NCI-H1694 treated with DMSO at 0.1 percent for 48 hours (cell line): ENCODE measurements around the gene DNAAF3.
"Not testable (repeated sequence)": the region's sequence is repeated elsewhere in the genome, so short reads cannot be mapped to it uniquely, and the experiment has no call there.

Experiments
- DNase-seq: peaks from one replicate; lab custom pipeline; 2025; lab: John Stamatoyannopoulos, UW

DNAAF3 gene

DNA sequence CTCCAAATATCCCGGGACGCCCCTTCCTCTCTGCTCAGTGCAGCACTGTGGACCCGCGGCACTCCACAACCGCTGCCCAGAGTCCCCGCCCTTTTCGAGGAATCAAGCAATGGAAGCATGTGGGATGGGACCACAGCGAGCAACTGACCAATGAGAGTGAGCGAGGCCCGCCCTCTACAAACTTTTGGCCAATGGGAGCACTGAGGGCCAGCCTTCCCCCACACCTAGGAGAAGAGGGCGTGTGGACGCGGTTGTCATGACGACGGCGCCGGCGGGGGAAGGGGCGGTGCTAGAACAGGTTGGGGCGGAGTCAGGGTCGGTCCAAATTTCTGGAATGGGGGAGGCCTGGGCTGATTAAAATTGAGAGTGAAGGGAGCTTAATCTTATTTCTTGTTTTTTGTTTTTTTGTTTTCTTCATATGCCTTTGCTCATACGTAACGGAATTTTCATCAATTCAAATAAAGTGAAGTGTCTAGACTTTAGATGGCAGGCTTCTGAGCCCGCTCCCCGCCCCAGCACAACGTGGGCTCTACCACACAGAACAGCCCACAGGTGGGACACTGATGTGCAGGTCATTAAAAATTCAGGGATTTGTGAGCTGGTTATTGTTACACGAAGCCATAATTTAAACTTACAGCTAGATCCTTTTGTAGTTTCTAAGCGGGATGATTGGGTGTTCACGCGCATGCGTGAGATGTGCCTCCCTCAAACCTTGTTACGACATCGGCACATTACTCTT lies at the start of gene DNAAF3:
TSS of gene DNAAF3 (minus strand) at position 84 of the 739 bp plus-strand sequence. CDS start 200 bp downstream, outside the sequence.
- DNase-seq, result peak; percentile 95

DNA sequence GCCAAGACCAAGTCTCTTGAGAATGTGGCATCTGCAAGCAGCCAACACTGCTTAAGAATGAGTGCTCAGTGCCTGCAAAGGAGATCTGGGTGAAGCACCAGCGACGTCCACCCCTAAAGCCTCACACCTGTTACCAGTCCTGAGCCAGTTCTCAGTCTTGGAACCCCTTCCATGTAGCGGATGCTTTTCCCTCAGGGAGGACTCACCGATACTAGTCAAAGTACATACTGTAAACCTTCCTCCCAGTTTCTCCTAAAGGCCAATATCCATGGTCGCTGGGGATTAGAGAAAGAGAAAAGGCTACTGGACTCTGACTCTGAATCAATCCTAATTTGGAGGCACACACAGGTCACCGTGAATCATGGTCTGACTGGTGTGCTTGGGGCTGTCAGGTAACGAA lies 47.1 kb upstream of the DNAAF3 start:
- DNase-seq, result no peak

DNA sequence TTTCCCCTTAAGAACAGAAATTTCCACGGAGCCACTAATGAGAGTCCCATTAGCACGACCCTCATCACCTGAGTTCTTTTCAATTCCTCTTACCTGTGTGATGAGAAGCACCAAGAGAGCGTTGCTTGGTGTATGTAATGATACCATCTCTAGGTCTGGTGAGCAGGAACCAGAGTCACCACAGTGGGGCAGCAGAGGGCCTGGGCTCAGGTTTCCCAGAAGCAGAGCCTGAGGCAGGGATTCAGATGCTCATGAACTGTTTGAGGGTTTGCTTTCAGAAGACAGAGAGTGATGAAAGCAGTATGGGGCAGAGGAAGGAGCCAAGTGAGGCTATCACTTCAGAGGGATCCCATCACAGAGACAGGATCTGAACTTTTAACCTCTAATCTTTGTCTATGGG lies 46.0 kb upstream of the DNAAF3 start:
- peak; percentile 74 for DNase-seq

DNA sequence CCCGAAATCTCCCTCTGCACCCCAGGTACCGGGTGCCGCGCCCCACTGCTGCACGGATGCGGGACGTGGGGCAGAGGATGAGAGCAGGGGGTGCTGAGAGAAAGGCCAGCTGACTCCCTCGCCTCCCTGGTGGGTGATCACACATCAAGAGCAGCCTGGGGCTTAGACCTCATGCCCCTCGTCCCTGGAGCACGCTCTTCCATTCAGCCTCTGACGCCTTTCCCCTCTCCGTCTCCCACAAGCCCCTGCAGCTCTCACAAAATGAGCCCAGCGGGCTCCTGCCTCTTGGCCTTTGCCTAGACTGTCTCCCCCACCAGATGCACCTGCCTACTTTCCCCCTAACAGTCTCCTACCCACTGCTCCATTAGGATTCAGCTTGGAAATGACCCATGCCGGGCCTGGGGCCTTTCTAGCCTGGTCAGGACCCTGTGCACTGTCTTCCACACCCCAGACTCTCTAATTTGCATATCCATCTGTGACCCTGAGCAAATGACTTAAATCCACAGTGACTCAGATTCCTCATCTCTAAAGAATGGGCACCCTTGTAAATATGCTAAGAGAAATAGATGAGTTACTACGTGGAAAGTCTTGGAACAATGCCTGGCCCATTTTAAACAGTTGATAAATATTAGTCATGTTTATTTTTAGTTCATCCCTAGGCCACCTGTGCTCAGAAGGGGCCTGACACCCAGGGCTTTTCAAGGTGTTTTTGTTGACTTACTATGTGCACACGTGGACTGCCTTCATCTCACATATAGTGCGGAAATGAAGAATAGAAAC lies 43.5 kb upstream of the DNAAF3 start:
- no peak for DNase-seq

DNA sequence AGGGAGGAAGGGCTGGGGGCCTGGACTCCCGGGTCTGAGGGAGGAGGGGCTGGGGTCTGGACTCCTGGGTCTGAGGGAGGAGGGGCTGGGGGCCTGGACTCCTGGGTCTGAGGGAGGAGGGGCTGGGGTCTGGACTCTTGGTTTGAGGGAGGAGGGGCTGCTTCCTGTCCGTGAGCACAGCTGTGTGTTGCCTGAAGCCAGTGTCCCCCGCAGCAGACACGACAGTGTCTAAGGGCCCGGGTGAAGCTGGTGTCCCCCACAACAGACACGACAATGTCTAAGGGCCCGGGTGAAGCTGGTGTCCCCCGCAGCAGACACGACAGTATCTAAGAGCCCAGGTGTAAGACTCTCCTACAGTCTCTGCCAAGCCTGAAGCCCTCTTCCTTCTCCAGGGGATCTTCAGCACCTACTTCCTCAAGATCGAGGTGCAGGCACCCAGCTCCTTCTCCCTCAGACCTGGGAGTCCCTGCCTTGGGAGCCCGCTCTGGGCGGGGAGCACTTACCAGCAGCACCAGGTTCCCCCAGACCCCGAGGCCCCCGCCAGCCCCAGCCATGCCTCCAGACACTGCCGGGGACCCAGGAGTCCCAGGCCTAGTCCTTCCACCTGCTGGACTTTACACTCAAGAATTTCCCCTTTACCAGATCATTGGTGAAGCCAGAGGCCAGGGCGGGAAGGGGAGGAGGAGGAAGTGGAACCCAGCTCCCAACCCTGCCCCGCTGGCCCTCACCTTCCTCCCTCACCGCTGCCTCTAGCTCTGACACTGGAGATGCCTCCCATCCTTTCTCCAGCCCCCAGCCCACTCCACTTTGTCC lies 42.7 kb upstream of the DNAAF3 start, which contains the start of gene PTPRH:
TSS of gene PTPRH (minus strand) at position 622 of the 813 bp plus-strand sequence. CDS start at position 554, 68 bp downstream.
- DNase-seq, result no peak

DNA sequence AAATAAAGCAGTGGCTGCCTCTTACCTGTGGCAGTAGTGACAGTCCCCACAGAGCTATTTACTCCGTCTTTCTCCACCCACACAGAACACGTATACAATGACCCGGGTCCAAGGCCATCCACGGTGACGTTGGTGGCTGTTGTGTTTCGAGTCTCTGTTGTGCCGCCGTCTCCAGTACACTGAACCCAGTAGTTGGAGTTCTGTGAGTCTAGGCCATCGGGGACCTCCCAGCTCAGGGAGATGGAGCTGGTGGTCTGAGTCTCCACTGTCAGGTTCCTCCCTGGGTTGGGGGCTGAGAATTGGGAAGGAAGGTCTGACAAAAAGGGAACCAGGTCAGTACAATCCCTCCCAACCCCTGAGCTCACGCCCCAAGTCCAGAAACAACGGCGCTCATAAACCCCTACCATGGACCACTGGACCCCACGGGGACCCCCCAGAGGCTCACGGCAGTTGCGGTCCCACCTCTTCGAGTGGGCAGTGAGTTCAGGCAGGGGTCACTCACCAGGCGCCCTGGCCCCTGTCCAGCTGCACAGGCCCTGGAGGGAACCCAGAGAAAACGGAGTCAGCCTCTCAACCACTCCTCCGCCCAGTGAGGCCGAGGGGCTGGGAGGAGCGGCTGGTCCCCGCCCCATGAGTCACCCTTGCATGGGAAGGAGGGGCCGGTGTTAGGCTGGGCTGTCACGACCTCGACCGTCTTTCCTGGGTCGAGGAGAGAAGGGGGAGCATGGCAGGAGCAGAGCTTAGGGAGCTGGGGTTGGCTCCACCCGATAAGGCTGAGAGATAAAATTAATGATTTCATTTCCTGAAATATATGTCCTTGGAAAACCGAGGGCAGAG lies 40.5 kb upstream of the DNAAF3 start:
- DNase-seq, result no peak

DNA sequence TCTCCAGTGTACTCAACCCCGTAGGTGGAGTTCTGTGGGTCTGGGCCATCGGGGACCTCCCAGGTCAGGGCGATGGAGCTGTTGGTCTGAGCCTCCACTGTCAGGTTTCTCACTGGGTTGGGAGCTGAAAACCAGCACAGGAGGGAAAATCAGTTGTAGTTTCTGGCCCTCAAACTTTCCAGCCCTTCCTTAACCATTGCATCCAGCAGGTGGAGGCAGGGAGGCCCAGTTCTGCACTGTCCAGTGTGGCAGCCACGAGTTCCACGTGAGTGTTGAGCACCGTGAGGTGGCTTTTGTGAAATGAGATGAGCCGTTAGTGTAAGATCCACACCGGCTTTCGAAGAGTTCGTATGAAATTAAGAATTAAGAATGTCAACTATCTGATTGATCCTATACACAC lies 35.8 kb upstream of the DNAAF3 start:
- DNase-seq, result not testable (repeated sequence)

DNA sequence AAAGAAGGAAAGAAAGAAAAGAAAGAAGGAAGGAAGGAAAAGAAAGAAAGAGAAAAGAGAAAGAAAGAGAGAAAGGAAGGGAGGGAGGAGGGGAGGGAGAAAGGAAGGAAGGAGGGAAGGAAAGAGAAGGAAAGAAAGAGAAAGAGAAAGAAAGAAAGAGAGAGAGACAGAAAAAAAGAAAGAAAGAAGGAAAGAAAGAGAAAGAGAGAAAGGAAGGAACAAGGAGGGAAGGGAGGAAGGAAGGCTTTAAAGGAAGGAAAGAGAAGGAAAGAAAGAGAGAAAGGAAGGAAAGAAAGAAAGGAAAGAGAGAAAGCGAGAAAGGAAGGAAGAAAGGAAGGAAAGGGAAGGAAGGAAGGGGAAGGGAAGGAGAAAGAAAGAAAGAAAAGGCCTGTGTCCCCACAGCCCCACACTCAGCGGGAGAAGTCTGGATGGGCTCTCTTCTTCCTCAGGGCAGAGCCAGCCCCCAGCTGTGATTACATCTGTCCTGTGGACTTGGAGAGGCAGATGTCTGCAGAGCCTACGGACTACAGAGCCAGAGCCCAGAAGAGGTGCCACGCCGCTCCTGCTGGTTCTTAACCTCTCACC lies 33.3 kb upstream of the DNAAF3 start:
- no peak for DNase-seq

DNA sequence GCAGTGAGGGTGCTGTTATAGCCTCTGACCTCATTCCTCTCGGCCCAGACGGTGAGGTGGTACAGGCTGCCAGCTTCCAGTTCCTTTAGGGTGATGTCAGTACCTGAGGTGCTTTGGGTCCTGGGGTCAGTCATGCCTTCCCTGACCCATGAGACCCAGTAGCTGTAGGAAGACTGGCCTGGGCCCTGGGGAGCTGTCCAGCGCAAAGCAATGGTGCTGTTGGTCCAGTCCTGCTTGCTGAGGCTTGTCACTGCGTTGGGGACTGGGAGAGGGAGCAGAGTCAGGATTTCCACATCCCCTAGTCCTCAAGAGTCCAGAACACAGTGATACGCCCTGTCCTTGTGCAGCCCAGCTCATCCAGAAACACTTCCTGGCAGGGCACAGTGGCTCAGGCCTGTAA lies 32.2 kb upstream of the DNAAF3 start:
- no peak for DNase-seq

DNA sequence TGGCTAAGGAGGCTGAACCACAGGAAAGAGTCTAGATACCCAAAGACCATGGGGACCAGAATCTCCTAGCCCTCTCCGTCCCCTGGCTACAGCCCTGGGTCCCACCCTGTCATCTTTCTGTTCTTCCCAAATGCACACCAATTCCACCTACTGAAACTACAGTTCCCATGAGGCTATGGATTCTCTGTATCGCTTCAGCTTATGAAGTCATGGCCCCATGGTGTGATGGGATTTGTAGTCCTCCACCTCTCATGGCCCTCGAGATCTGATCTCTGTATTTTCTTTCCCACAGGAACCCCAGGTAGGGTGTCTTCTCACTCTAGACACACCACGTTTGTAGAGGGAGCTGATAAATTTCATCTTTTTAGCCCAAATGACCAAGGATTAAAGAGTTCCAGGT lies 31.1 kb upstream of the DNAAF3 start:
- DNase-seq, result no peak

DNA sequence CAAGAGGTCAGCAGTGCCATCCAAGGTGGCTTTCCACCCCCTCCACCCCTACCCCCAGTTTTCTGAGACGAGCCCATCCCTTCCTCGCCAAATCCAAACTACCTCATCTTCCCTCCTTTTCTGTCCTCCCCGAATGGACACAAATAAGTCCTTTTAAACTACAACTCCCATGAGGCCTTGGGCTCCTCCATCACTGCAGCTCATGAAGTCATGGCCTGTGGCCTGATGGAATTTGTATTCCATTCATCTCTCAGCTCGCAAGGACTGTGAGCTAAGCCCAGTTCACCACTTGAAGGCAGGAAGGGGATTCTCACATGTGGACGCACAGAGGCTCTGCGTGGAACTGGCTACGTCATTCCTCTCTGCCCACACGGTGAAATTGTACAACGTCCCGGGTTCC lies 30.4 kb upstream of the DNAAF3 start:
- DNase-seq, result no peak

DNA sequence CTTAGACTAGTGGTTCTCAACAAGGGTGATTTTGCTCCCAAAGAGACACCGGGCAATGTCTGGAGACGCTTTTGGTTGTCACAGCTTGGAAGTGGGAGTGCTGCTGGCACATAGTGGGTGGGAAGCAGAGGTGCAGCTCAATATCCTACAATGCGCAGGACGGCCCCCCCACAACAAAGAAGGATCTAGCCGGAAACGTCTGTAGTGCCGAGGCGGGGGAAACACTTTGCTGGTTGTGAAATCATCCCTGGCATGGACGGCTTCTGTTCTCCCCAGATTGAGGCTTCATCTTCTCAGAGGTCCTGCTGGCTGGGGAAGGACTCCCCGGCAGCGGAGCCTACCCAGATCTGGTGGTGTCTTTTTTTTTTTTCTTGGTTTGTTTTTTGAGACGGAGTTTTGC lies 27.1 kb upstream of the DNAAF3 start:
- no peak for DNase-seq

DNA sequence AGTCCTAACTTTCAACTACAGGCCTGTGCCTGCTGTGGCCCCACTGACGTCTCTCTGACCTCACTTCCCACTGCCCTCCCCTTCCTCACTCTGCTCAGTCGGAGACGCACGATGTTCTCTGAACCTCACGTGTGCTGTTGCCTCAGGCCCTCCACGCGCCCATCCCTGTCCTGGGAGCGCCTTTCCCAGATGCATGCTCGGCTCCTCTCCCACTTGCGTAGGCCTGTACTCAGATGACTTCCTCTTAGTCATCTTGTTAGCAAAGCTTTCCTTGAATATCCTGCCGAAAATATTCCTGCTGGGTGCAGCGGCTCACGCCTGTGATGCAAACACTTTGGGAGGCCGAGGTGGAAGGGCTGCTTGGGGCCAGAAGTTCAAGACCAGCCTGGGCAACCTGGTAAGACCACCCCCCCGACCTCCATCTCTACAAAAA lies 23.0 kb upstream of the DNAAF3 start:
- no peak for DNase-seq

DNA sequence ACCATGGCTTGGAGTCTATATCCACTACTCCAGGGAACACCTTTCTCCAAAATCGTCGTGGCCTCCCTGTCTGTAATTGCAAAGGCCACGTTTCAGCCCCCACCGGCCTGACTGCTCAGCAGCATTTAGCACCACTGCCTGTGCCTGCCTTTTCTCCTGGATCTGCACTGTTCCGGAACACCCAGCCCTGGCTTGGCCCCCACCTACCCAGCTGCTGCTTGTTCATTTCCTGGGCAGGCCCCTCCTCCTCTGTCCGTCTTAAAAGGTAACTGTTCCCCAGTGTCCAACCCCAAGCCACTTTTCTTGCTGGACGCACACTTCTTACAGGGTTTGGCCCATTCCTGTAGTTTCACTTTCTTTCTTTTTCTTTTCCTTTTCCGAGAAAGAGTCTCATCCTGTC lies 22.2 kb upstream of the DNAAF3 start:
- DNase-seq, result no peak

DNA sequence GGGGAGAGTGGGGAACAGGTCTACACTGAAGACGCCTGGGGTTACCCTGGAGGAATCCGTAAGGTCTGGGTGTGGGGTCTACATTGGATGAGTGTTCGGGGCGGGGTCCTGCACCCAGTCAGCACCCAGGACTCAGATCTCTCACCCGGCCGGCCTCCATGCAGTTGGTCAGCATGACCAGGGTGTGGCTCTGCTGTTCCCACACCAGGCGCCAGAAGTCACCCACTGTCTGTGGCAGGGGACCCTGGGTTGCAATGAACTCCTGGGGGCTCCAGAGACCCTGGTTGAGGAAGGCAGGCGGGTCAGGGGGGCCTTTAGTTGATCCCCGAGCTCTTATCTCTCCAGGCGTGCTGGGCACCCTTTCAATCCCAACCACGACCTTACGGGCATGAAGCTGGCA lies 19.7 kb upstream of the DNAAF3 start:
- no peak for DNase-seq

DNA sequence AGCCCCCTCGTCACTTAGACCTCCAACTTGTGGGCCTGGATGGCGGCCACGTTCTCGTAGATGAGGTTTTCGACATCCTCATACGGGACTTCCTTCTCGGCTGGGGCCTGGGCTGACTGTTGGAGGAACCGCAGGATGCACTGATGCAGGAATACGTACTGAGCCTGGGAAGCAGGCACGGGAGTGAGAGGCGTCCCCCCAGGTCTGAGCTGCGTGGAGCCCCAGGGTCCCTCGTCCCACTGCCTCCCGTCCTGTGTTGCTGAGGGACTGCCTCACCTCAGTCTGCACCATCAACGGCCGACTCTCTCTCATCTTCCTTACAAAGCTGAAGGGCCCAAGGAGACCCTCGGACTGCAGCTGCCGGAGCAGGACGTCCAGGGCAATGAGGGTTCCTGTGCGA lies 15.3 kb upstream of the DNAAF3 start:
- no peak for DNase-seq

DNA sequence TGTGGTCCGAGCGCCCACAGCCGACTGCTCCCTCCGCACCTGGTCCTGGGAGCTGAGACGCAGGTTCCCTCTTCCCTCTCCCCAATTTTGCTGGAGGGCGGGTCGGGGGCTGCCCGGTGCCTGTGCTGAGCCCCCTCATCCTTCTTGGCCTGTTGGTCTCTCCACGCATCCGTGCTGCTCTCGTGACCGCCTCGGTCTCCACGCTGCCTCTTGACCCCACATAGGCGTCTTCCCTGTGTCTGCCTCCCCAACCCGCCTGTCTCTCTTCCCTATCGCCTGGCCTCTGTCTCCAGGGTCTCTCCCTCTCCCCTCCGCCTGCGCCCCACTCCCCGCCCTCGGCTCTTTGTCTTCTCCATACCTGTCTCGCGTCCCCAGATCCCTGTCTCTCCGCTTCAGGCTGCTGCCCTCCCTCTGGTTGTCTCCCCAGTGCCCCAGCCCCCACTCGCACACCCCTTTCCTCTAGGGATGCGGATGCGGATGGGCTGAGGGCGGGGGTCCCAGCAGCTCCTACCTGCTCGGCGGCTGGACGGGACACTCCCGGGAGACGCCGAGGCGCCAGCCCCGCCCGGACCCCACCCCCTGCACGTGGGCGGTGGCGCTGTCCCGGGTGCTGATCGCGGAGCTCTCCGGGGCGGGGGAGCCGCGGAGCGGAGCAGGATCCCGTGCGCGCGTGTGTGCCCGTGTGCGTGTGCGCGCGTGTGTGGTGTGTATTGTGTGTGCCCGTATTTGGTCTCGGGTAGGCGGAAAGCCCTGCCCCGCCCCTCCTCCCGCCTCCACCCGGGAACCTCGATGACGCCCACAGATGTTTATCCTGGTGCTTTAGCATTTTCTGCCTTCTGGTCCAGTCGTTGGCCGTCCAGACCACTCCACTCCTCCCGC lies 13.4 kb upstream of the DNAAF3 start, which contains the start of gene SYT5:
TSS of gene SYT5 (minus strand) at position 684 of the 879 bp plus-strand sequence. CDS start 1,248 bp downstream, outside the sequence.
- no peak for DNase-seq

DNA sequence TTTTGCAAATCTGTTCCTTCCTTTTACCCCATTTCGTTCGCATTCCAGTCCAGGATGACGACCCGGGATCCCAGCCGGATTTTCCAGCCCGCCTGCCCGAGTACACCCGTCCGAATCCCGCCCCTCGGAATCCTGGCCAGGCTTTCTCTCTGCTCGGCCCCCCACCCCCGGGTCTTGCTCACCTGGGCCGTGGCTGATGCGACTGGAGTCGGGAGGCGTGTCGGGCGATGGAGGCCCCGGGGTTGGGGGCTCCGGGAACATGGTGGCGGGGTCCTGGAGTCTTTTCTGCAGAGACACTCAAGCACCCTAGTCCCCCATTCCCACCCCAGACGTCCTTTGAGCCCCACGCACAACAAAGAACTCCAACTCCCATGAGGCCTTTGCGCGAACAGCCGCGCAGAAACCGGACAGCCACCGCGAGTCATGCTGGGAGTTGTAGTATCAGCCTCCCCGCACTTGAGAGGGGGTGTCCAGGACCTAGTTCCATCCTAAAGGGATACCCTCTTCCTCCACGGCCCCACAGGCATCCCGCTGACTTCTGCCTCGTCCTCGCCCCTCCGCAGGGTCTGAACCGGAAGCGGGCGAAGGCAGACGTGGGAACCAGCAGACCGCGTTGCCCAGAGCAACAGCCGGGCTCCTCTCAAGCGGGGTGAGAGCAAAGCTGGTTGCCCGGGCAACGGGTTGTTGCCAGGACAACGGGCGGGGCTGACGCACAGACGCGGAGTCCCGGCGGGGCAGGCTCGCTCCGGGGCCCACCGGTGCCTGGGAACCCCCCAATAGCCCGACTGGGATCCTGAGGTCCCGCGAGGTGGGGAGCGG lies 12.6 kb upstream of the DNAAF3 start:
- peak; percentile 74 for DNase-seq

DNA sequence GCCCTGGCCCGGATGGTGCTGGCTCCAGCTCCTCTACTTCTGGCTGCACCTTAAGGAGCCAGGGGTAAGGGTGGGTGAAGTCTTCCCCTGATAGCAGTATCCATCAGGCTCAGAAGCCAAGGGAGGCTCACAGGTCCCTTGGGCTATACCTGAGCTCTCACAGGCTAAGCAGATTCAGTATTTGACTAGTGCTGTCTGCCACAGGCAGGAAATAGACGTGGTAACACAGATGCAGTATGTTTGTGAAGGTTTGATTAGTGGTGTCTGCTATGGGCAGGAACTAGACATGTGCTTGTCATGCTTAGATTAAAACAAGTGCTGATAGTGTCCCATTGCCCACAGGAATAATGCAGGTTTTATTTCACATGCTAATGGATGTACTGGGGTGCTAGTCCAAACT lies 9.7 kb upstream of the DNAAF3 start:
- DNase-seq, result no peak
